Femur (tissue), 1 donor: Measurements from ENCODE around the gene ABHD6.
A peak's percentile ranks its signal among the peaks of the same experiment; 100 is the strongest.
"Not testable (repeated sequence)": the region's sequence is repeated elsewhere in the genome, so short reads cannot be mapped to it uniquely, and the experiment has no call there.

Experiments
- DNase-seq: peaks from one replicate; pipeline ENCODE4 v3.0.0-alpha.2; 2017

The ABHD6 gene

GRCh38 chr3:58210761-58211460, 26.7 kb upstream of the ABHD6 start, which contains the start of gene DNASE1L3:
DNASE1L3 (minus strand) TSS chr3:58210972; CDS start chr3:58210906, 66 bp downstream.
- no peak for DNase-seq

GRCh38 chr3:58214484-58215316, 22.9 kb upstream of the ABHD6 start:
- no peak for DNase-seq

GRCh38 chr3:58215317-58216025, 22.1 kb upstream of the ABHD6 start:
- no peak for DNase-seq

GRCh38 chr3:58216496-58217195, 20.9 kb upstream of the ABHD6 start:
- no peak for DNase-seq

- DNase-seq: peak; percentile 70
These were observed 20.3 kb upstream of the ABHD6 start for GRCh38 chr3:58217209-58217811.

- DNase-seq: no peak
These were observed 18.7 kb upstream of the ABHD6 start for GRCh38 chr3:58218904-58219303.

- no peak for DNase-seq
These were observed 15.3 kb upstream of the ABHD6 start for GRCh38 chr3:58222161-58222724.

GRCh38 chr3:58223855-58224254, 13.7 kb upstream of the ABHD6 start:
- no peak for DNase-seq

- not testable (repeated sequence) for DNase-seq
These were observed 9.7 kb upstream of the ABHD6 start for GRCh38 chr3:58227933-58228332.

- DNase-seq: no peak
These were observed 6.6 kb upstream of the ABHD6 start for GRCh38 chr3:58230876-58231552.

GRCh38 chr3:58231666-58232065, 5.9 kb upstream of the ABHD6 start:
- DNase-seq: no peak

- DNase-seq: no peak
These were observed 3.1 kb upstream of the ABHD6 start for GRCh38 chr3:58234516-58234931.

- DNase-seq: no peak
These were observed 1.6 kb upstream of the ABHD6 start for GRCh38 chr3:58235970-58236369.

GRCh38 chr3:58236527-58237237, 910 bp upstream of the ABHD6 start:
- DNase-seq: no peak

- peak; percentile 43 for DNase-seq
These were observed 519 bp downstream of the ABHD6 start for GRCh38 chr3:58237941-58238681.

- no peak for DNase-seq
These were observed 1.2 kb downstream of the ABHD6 start for GRCh38 chr3:58238830-58239229.

GRCh38 chr3:58241306-58242044, 3.9 kb downstream of the ABHD6 start:
- DNase-seq: no peak

GRCh38 chr3:58242340-58242739, 4.7 kb downstream of the ABHD6 start:
- DNase-seq: no peak

GRCh38 chr3:58242860-58243259, 5.3 kb downstream of the ABHD6 start:
- not testable (repeated sequence) for DNase-seq
